WTC11 (cell line): ENCODE measurements around the gene SLC9A7.

Experiments
- ARID4B ChIP-seq: sonication (generic); formaldehyde crosslinking; IDR thresholded peaks from 2 replicates; pipeline ENCODE4 v1.8.0; 2023; ENCODE audit warnings: missing genetic modification reagents, mild to moderate bottlenecking, borderline replicate concordance
- ATF3 ChIP-seq: sonication (generic); formaldehyde crosslinking; conservative IDR thresholded peaks from 2 replicates; pipeline ENCODE4 v1.8.1; 2022; ENCODE audit warnings: mild to moderate bottlenecking, missing genetic modification reagents
- CTCF ChIP-seq: fragments of 200-600 bp; IDR thresholded peaks from 2 replicates; pipeline ENCODE4 v1.8.0; 2022; ENCODE audit warnings: antibody characterized with exemption
- FOXK1 ChIP-seq: sonication (generic); formaldehyde crosslinking; IDR thresholded peaks from 2 replicates; pipeline ENCODE4 v1.8.0; 2022; ENCODE audit warnings: mild to moderate bottlenecking, moderate library complexity, missing genetic modification reagents
- HMGXB4 ChIP-seq: sonication (generic); formaldehyde crosslinking; IDR thresholded peaks from 2 replicates; pipeline ENCODE4 v1.8.1; 2023; ENCODE audit warnings: mild to moderate bottlenecking, moderate library complexity, missing genetic modification reagents
- JUN ChIP-seq: sonication (generic); formaldehyde crosslinking; IDR thresholded peaks from 2 replicates; pipeline ENCODE4 v1.8.0; 2023; ENCODE audit warnings: mild to moderate bottlenecking, missing genetic modification reagents
- NR1H2 ChIP-seq: sonication (generic); formaldehyde crosslinking; IDR thresholded peaks from 2 replicates; pipeline ENCODE4 v1.9.0; 2021; ENCODE audit warnings: mild to moderate bottlenecking, moderate library complexity, missing genetic modification reagents
- PRDM15 ChIP-seq: sonication (generic); formaldehyde crosslinking; IDR thresholded peaks from 2 replicates; pipeline ENCODE4 v1.8.0; 2022; ENCODE audit warnings: missing genetic modification reagents
- TEAD4 ChIP-seq: sonication (generic); formaldehyde crosslinking; IDR thresholded peaks from 2 replicates; pipeline ENCODE4 v1.8.0; 2022; ENCODE audit warnings: mild to moderate bottlenecking, missing genetic modification reagents
- USF1 ChIP-seq: sonication (generic); formaldehyde crosslinking; IDR thresholded peaks from 2 replicates; pipeline ENCODE4 v1.8.0; 2022; ENCODE audit warnings: mild to moderate bottlenecking, missing genetic modification reagents
- USF2 ChIP-seq: sonication (generic); formaldehyde crosslinking; IDR thresholded peaks from 2 replicates; pipeline ENCODE4 v1.8.1; 2023; ENCODE audit warnings: mild to moderate bottlenecking, missing genetic modification reagents, moderate library complexity
- ZNF232 ChIP-seq: sonication (generic); formaldehyde crosslinking; IDR thresholded peaks from 2 replicates; pipeline ENCODE4 v1.8.0; 2022; ENCODE audit warnings: mild to moderate bottlenecking, missing genetic modification reagents
- ZNF317 ChIP-seq: sonication (generic); formaldehyde crosslinking; IDR thresholded peaks from 2 replicates; pipeline ENCODE4 v1.8.1; 2023; ENCODE audit warnings: low read depth, mild to moderate bottlenecking, moderate library complexity, missing genetic modification reagents, borderline replicate concordance

- TF ChIP-seq TEAD4 (CRISPR knock-in tag) (no peak), PRDM15 (CRISPR knock-in tag) (no peak), FOXK1 (no peak), ZNF317 (CRISPR knock-in tag) (no peak), CTCF (no peak), ATF3 (no peak), JUN (CRISPR knock-in tag) (no peak), NR1H2 (CRISPR knock-in tag) (no peak), USF1 (CRISPR knock-in tag) (no peak), USF2 (CRISPR knock-in tag) (no peak), HMGXB4 (CRISPR knock-in tag) (no peak), ARID4B (CRISPR knock-in tag) (no peak), ZNF232 (no peak)
Measured at GRCh38 chrX:46653482-46653881, 105.4 kb downstream of the SLC9A7 start.
